Stomach (tissue), 4 donors: Measurements from ENCODE around the gene TMTC1.

Experiments
- EP300 ChIP-seq: sonication (generic); formaldehyde crosslinking; IDR thresholded peaks from one replicate; pipeline ENCODE4 v1.6.1; 2017; ENCODE audit warnings: antibody characterized with exemption
- POLR2A ChIP-seq, 4 donors: fragments of 450-650 bp; IDR thresholded peaks; one replicate each; pipeline ENCODE4 v1.6.1; 2016; ENCODE audit warnings: antibody characterized with exemption in 4 of 4, control low read depth in 2 of 4, mild to moderate bottlenecking in 1 of 4, moderate library complexity in 1 of 4
- POLR2AphosphoS5 ChIP-seq, 3 donors: sonication (generic); formaldehyde crosslinking; IDR thresholded peaks; one replicate each; pipeline ENCODE4 v1.6.1; 2016; ENCODE audit warnings: antibody characterized with exemption in 3 of 3
- TF ChIP-seq, protein P1 (sequence below), 7 experiments: fragments of 450-650 bp in 4 of 7; fragments of 200-600 bp in 3 of 7; sonication (generic) in 3 of 7; IDR thresholded peaks; one replicate each; pipeline ENCODE4 v1.5.1; 2016 to 2019; ENCODE audit warnings: antibody characterized with exemption in 7 of 7, control low read depth in 2 of 7, mild to moderate bottlenecking in 1 of 7

DNA sequence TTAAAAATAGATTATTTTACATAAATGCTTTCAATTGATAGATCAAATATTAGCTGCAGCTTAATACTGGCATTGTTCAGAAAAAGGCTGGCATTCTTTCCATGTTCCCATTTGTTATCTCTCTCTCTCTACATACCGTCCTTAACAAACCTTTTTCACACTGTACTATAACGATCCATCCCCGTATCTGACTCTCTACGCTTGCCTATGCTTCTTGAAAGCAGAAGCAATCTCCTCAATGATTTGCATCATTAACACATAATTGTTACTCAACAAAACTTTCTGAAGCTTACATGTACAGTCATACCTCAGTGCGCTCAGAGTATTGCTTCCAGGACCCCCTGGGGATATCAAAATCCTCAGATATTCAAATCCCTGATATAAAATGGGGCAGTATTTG, 89.7 kb downstream of the TMTC1 start:
- TF ChIP-seq, protein P1, sequence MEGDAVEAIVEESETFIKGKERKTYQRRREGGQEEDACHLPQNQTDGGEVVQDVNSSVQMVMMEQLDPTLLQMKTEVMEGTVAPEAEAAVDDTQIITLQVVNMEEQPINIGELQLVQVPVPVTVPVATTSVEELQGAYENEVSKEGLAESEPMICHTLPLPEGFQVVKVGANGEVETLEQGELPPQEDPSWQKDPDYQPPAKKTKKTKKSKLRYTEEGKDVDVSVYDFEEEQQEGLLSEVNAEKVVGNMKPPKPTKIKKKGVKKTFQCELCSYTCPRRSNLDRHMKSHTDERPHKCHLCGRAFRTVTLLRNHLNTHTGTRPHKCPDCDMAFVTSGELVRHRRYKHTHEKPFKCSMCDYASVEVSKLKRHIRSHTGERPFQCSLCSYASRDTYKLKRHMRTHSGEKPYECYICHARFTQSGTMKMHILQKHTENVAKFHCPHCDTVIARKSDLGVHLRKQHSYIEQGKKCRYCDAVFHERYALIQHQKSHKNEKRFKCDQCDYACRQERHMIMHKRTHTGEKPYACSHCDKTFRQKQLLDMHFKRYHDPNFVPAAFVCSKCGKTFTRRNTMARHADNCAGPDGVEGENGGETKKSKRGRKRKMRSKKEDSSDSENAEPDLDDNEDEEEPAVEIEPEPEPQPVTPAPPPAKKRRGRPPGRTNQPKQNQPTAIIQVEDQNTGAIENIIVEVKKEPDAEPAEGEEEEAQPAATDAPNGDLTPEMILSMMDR (IDR thresholded peaks at IDR 0.05) = no peak
- TF ChIP-seq EP300 (no peak), POLR2AphosphoS5 (IDR thresholded peaks at IDR 0.05) (no peak), POLR2A (IDR thresholded peaks at IDR 0.05) (no peak)
